GM21528 (cell line): ENCODE measurements around the gene RPL13A.
A peak's percentile ranks its signal among the peaks of the same experiment; 100 is the strongest.
"Not testable (repeated sequence)": the region's sequence is repeated elsewhere in the genome, so short reads cannot be mapped to it uniquely, and the experiment has no call there.

Source experiments
- ATAC-seq: cut with Tn5 transposase; IDR thresholded peaks from one replicate; pipeline ENCODE4 v1.9.1; 2021; ENCODE audit warnings: mild to moderate bottlenecking, moderate library complexity; ENCODE audit not compliant: unreplicated experiment, low FRiP score

The RPL13A gene

GRCh38 chr19:49455773-49456172 lies 31.6 kb upstream of the RPL13A start:
- no peak for ATAC-seq

DNA sequence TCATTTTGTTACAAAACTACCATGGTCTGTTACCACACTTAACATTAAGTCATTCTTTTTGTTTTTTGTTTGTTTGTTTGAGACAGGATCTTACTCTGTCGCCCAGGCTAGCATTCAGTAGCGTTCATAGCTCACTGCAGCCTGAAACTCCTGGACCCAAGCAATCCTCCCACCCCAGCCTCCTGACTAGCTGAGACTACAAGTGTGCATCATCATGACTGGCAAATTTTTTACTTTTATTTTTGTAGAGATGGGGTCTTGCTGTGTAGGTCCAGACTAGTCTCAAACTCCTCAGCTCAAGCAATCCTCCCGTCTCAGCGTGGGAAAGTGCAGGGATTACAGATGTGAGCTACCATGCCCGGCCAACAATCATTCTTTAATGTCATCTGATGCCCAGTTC lies 31.1 kb upstream of the RPL13A start:
- ATAC-seq, result no peak

DNA sequence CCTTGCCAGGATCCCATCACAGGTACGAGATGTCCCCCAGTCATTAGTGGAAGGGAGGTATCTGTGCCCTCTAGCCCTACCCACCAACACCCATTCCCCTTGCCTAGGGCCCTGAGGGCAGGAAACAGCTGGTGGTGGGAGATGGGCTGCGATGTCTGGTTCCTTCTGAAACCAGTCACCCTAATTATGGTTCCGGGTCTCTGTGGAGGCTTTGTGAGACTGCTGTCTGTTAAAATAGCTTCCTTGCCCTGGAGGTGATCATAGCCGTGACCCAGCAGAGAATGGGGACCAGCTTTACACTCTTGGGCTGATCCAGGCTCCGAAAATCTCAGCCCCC lies 28.9 kb upstream of the RPL13A start:
- no peak for ATAC-seq

GRCh38 chr19:49459388-49459787 lies 28.0 kb upstream of the RPL13A start:
- no peak for ATAC-seq

GRCh38 chr19:49461130-49461529 lies 26.3 kb upstream of the RPL13A start:
- ATAC-seq, result not testable (repeated sequence)

- no peak for ATAC-seq
Observed at GRCh38 chr19:49461656-49462055, 25.8 kb upstream of the RPL13A start.

GRCh38 chr19:49462492-49462891 lies 24.9 kb upstream of the RPL13A start:
- no peak for ATAC-seq

- ATAC-seq, result no peak
Observed at GRCh38 chr19:49463960-49464740, 23.3 kb upstream of the RPL13A start.

DNA sequence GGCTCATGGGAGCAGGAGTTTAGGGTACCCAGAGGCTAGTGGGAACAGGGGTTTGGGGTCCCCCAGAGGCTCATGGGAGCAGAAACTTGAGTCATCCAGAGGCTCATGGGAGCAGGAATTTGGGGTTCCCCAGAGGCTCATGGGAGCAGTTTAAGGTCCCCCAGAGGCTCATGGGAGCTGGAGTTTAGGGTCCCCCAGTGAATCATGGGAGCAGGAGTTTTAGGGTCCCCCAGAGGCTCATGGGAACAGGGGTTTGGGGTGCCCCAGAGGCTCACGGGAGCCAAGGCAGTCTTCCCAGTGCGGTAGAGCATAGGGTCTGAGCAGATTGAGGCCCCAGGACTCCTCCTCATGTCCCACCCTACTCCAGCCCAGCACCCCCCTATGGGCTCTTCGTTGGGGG lies 22.0 kb upstream of the RPL13A start:
- no peak for ATAC-seq

DNA sequence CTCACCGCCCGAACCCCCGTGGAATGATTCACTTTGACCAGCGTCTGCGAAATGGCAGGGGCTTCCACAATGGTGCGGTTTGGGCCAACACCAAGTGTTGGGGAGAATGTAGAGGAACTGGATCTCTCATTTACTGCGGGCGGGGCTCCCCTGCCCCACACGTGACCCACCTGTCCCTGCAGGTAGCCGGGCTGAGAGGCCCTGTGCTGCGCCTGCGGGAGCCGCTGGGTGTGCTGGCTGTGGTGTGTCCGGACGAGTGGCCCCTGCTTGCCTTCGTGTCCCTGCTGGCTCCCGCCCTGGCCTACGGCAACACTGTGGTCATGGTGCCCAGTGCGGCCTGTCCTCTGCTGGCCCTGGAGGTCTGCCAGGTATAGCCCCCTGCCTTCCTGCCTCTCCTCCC lies 19.2 kb upstream of the RPL13A start:
- ATAC-seq, result no peak

DNA sequence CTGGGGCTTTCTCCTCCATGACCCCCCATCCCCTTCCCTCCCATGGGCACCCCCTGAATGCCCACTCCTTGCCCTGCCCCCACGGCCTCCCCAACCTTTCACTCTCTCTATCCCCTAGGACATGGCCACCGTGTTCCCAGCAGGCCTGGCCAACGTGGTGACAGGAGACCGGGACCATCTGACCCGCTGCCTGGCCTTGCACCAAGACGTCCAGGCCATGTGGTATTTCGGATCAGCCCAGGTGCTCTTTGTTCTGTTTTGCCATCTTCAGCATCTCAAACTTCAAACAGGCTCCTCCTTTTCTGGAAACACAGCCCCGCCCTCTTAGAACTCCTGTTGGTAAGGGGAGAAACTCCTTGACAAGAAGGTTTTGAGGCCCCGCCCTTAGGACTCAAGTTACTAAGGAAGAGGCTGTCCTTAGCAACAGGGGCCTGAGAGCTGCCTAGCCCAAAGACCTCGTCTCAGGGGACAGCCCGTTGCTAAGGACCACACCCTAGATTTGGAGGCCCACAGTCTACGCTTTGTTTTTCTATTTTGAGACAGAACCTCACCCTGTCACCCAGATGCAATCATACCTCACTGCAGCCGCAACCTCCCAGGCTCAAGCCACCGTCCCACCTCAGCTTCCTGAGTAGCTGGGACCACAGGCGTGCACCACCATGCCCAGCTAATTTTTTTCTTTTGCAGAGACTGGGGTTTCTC lies 18.5 kb upstream of the RPL13A start:
- peak; percentile 53 for ATAC-seq

- ATAC-seq, result peak; percentile 45
Observed at GRCh38 chr19:49469828-49470614, 17.4 kb upstream of the RPL13A start.

GRCh38 chr19:49470615-49470978 lies 16.8 kb upstream of the RPL13A start:
- ATAC-seq, result no peak

GRCh38 chr19:49472936-49473335 lies 14.5 kb upstream of the RPL13A start:
- no peak for ATAC-seq

DNA sequence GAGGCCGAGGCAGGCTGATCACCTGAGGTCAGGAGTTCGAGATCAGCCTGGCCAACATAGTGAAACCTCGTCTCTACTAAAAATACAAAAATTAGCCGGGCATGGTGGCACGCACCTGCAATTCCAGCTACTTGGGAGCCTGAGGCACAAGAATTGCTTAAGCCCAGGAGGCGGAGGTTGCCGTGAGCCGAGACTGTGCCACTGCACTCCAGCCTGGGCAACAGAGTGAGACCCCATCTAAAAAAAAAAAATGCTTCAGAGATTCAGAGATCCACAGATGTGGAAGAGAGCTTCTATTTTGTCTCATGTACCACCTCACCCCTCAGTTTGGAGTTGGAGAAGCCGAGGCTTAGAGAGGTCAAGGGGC lies 13.9 kb upstream of the RPL13A start:
- not testable (repeated sequence) for ATAC-seq

DNA sequence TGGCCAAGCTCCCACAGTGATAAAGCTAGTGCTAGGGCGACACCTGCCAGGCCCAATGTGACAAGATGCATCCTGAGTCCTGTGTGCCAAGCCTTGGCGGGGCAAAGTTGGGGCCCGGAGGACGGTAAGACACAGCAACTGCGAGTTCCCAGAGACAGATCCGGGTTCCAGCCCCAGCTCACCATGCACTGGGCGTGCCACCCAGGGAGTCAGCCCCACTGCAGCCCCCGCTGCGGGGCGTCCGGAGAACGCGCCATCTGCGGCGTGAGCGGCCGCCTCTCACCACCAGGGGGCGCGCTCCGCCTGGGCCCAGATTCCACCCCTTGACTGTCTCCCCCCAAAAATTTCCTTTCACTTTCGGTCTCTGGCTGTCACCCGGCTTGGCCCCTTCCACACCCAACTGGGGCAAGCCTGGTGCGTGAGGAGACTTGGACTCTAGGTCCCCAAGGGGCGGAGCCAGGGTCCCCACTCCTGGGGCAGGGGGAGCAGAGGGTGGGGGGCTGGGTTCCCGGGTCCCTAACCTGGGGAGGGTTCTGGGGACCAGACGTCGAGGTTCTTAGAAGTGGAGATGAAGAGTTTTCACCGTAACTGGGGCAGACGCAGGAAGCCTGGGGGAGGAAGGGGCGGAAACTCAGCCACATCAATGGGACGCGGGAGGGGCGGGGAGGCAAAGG lies 13.4 kb upstream of the RPL13A start, which contains the start of gene FLT3LG:
Gene FLT3LG, plus strand, starts transcription at position 348 of the 674 bp plus-strand sequence. CDS start 425 bp downstream, outside the sequence.
- ATAC-seq, result no peak

GRCh38 chr19:49474542-49474924 lies 12.9 kb upstream of the RPL13A start:
- ATAC-seq, result no peak

DNA sequence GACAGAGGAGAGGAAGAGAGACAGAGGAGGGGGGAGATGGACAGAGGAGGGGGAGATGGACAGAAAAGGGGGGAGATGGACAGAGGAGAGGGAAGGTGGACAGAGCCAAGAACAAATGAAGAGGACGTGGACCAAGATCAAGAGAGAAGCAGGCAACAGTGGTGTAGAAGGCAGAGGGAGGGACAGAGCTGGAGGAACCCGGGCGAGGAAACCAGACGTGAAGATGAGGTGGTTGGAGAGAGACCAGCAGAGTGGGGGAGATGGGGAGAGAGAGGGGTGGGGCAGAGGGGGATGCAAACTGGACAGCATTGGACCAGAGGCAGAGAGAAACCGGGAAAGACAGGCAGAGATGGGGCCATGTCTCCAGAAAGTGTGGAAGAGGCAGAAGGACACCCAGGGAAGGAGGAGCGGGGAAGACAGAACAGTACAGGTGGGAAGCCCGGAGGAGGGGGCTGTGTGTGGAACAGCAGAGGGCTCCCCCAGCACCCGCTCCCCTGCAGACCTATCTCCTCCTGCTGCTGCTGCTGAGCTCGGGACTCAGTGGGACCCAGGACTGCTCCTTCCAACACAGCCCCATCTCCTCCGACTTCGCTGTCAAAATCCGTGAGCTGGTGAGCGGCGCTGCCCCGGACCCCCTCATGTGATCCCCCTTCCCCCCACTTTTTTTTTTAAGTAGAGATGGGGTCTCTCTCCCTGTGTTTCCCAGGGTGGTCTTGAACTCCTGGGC lies 12.1 kb upstream of the RPL13A start:
- ATAC-seq, result no peak

DNA sequence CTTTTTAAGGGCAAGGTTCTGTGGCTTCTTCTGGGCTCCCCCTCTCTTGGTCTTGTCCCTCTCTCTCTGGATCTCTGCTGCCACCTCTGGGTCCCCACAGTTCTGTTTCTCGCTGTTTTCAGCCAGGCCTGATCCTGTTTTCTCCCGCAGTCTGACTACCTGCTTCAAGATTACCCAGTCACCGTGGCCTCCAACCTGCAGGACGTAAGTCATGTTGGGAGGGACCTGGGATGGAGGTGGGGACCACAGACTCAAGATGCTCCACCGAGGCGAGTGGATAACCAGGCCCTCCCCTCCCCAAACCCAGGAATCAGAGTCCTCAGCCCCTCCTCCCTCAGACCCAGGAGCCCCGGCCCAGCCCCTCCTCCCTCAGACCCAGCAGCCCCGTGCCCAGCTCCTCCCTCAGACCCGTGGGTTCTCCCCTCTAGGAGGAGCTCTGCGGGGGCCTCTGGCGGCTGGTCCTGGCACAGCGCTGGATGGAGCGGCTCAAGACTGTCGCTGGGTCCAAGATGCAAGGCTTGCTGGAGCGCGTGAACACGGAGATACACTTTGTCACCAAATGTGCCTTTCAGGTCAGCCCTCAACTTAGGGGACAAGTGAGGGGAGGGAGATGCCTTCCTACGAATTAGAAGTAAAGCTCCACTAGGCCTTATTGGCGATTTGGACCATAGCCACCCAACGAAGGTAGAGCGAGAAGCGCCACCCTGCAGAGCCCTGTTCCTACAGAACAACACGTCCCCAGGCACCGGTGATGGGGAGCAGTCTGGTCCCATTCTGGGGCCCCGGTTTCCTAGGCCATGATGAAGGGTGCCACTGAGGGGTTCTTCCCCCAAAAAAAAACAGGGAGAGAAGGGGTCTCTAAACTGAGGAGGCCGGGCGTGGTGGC lies 11.2 kb upstream of the RPL13A start:
- no peak for ATAC-seq
